Activated T-helper 1 cell treated with anti-CD3 and anti-CD28 coated beads, Interleukin-12 subunit alpha, Interleukin-12 subunit beta, Interleukin-2, Interleukin-4 antibody, amounts not matched to agents 30 ng/mL and 10 ng/mL and 1 ng/mL, durations not matched to agents 14 hours and 24 hours and 36 hours (primary cell): Measurements from ENCODE around the gene ARPP21. TPM values are rescaled to one million over a fixed set of nuclear protein-coding genes. Genes with fewer than 3 reads are reported as not detected.

Experiments
- DNase-seq: peaks from one replicate; pipeline ENCODE4 v3.0.0; 2021; ENCODE audit warnings: low spot score
- H3K27ac Mint-ChIP-seq: one replicate; pipeline ENCODE4 v1.8.0; 2021; ENCODE audit warnings: mild to moderate bottlenecking, mixed read lengths
- H3K27me3 Mint-ChIP-seq: one replicate; pipeline ENCODE4 v1.8.0; 2022; ENCODE audit warnings: mild to moderate bottlenecking, moderate library complexity, mixed read lengths; ENCODE audit not compliant: insufficient read depth
- H3K36me3 Mint-ChIP-seq: one replicate; pipeline ENCODE4 v1.8.0; 2021; ENCODE audit warnings: low read depth, mixed read lengths
- H3K4me1 Mint-ChIP-seq: one replicate; pipeline ENCODE4 v1.8.0; 2021; ENCODE audit warnings: low read depth, mixed read lengths
- H3K4me3 Mint-ChIP-seq: one replicate; pipeline ENCODE4 v1.8.0; 2021; ENCODE audit warnings: mild to moderate bottlenecking, moderate library complexity, mixed read lengths
- H3K9me3 Mint-ChIP-seq: one replicate; pipeline ENCODE4 v1.8.0; 2021; ENCODE audit warnings: mixed read lengths
- intact Hi-C: fragments of 100-400 bp; cut with micrococcal nuclease; formaldehyde crosslinking; loops from one replicate; pipeline ENCODE4 v1.15.1; 2024
- total RNA-seq: library from RNA; stranded (reverse); gene quantifications from 2 replicates; pipeline ENCODE4 v1.2.3, GENCODE V29; 2022

Gene ARPP21
- total RNA-seq, 1 donor from 2014 or later: not detected

DNA sequence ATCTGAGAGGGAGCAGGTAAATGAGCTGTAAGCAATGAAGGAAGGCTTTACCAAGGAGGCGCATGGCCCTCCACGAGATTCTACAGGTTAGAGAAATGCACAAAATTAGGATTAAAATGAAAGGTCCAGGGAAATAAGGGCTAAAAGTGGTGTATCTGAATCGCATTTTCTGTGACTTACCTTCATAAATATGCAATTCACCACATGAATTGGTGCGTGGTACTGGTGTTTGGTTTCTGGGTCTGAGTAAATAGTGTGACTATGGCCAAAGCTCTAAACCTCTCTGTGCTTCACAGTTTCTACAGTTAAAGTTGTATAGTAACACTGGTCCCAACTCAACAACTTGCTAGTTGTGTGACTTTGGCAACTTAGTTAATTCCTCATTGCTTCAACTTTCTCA is 8.1 kb downstream of the ARPP21 start:
- no peaks in the 10 kb centered on the region for H3K9me3 Mint-ChIP-seq
- H3K36me3 Mint-ChIP-seq: no peaks in the 10 kb centered on the region
- no peaks in the 10 kb centered on the region for H3K4me1 Mint-ChIP-seq
- intact Hi-C loops: no loop called here
- no peak overlapping the region for H3K27ac Mint-ChIP-seq
- H3K27me3 Mint-ChIP-seq: peaks cover 2% of the 10 kb centered on the region
- DNase-seq: no peak
- H3K4me3 Mint-ChIP-seq: no peak overlapping the region

DNA sequence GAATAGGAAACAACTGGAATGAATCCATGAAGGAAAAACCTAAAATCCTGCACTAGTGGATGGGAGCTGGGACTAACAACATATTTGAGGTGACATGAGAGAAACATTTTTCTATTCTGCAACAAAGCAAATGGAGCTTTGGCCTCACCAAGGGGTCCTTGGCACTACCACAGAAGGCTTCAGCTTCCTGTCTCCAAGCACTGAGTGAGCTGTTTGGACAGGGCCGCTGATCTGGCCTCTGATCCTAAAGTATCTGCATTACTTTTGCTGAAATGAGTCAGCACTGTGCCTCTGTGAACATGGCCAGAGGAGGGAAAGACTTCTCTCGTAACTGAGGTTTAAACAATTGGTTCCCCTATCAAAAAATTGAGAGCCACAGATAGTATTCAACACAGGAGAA is 9.0 kb downstream of the ARPP21 start:
- no peaks in the 10 kb centered on the region for H3K4me1 Mint-ChIP-seq
- H3K36me3 Mint-ChIP-seq: no peaks in the 10 kb centered on the region
- peaks cover 2% of the 10 kb centered on the region for H3K27me3 Mint-ChIP-seq
- H3K27ac Mint-ChIP-seq: no peak overlapping the region
- H3K4me3 Mint-ChIP-seq: no peak overlapping the region
- intact Hi-C loops: no loop called here
- DNase-seq: no peak
- H3K9me3 Mint-ChIP-seq: no peaks in the 10 kb centered on the region

DNA sequence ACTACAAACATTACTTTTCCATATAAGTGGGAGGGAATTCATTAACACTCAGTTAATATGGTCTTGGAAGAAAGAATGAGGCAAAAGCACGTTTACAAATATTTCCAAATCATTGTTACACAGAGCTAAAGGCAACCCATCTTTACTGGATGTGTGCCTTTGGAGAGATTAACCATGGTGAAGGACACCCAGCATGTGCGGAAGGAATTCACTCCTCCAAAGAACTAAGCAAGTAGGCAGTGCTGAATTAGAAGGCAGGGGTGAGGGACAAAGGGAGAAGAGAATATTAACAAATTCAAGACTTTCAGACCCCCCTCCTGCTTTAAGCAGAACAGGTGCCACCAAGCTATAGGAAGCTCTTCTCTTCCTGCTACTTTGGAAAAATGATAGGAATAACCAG is 10.1 kb downstream of the ARPP21 start:
- no peaks in the 10 kb centered on the region for H3K36me3 Mint-ChIP-seq

DNA sequence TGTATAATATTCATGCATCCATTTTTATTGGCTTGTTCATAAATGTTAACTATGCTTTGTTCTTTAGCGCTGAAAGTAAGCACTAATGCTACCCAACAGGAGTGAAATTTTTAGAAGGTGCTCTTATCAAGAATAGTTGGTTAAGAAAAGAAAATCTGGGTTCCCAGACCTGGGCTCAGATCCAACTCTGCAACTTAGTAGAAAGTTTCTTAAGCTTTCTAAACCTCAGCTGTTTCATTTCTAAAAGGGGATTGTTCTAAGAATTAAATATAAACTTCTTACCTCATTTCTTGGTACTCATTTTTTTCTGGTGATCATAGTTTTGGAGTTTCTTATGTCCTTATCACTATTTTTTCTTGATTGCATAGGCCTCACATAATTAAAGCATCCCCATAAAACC is 12.1 kb downstream of the ARPP21 start:
- Mint-ChIP-seq H3K36me3 (no peaks in the 10 kb centered on the region), H3K4me1 (no peaks in the 10 kb centered on the region), H3K27me3 (peaks cover 2% of the 10 kb centered on the region), H3K9me3 (no peaks in the 10 kb centered on the region), H3K27ac (no peak overlapping the region), H3K4me3 (no peak overlapping the region)
- intact Hi-C loops: no loop called here
- no peak for DNase-seq

More for the DNA sequence above, 10.1 kb downstream of the ARPP21 start:
- Mint-ChIP-seq H3K4me1 (no peaks in the 10 kb centered on the region), H3K9me3 (no peaks in the 10 kb centered on the region), H3K27ac (no peak overlapping the region), H3K27me3 (peaks cover 2% of the 10 kb centered on the region), H3K4me3 (no peak overlapping the region)
- intact Hi-C loops: no loop called here
- no peak for DNase-seq

DNA sequence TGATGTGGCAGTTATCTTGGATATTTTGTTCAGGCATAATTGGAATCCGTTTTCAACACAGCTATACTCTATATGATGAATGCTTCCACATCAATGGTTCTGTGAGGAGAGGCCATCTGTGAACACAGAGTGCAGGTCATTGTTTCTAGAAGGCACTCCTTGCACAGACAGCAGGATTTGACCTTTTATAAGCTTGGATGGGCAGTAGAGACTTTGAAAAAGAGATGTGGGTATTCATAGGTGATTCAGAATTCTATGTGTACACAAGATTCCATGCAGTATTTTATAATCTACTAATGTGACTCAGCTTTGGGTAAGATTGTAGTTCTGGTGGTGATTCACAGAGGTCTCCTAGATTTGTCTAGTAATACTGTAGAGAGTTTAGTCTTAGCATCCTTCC is 12.5 kb downstream of the ARPP21 start:
- Mint-ChIP-seq H3K27me3 (peaks cover 2% of the 10 kb centered on the region), H3K36me3 (no peaks in the 10 kb centered on the region), H3K4me1 (no peaks in the 10 kb centered on the region), H3K27ac (no peak overlapping the region), H3K9me3 (no peaks in the 10 kb centered on the region), H3K4me3 (no peak overlapping the region)
- intact Hi-C loops: no loop called here
- DNase-seq: no peak

DNA sequence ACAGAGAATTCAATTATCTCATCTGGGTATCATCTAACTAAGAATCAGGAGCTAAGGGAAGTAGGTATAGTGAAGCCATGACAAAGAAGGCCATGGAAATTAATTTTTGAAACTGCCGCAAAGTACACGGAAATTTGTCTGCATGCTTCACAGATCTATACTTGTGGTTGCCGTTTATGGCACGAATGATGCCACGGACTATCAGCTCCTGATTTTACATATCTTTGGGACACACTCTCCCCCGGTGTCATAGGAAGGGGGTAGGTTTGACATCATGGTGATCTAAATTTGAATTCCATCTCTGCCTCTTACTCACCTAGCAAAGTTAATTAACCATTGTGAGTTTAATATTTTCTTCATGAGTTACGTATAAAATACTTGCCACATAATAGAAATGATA is 14.0 kb downstream of the ARPP21 start:
- Mint-ChIP-seq H3K4me1 (no peaks in the 10 kb centered on the region), H3K27ac (no peak overlapping the region), H3K4me3 (no peak overlapping the region), H3K36me3 (no peaks in the 10 kb centered on the region), H3K27me3 (peaks cover 2% of the 10 kb centered on the region), H3K9me3 (no peaks in the 10 kb centered on the region)
- intact Hi-C loops: no loop called here
- no peak for DNase-seq

DNA sequence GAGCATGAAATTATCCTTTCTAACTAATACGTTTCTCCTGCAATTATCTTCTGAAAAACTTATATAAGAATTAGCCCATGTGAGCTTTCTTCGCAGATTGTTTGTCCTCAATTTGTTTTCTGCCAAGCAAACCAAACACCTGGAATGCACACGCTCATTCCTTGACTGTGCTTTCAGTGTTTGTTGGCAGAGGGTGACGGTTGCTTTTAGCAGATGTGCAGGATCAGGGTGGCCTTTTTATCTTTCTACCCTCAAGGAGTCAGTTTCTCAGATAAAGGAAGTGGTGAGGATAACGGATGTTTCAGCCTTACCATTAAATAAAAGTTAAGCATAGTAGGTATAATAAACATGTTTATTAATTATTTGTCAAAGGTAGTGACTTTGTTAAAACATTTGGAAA is 15.2 kb downstream of the ARPP21 start:
- Mint-ChIP-seq H3K36me3 (no peaks in the 10 kb centered on the region), H3K9me3 (no peaks in the 10 kb centered on the region), H3K4me3 (no peak overlapping the region), H3K27me3 (peaks cover 4% of the 10 kb centered on the region), H3K27ac (no peak overlapping the region), H3K4me1 (no peaks in the 10 kb centered on the region)
- DNase-seq: no peak
- intact Hi-C loops: no loop called here

DNA sequence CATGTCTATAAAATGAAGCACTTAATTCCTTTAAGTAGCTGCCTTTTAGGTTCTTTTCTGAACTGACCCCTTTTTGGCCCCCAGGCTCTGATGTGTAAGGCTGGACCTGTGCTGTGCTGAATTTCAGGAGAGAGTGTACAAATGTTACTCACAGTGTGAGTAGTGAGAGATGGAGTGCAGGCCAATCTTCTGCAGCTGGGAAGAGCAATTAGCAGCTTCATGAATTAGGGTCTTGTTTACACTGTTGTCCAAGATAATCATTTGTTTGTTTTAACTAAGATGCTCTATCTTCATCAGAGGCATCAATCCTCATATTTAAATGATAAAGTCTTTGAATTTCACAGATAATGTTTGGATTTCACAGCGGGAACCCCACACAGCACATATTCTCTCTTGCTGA is 19.4 kb downstream of the ARPP21 start:
- H3K27me3 Mint-ChIP-seq: peaks cover 4% of the 10 kb centered on the region
- H3K4me1 Mint-ChIP-seq: no peaks in the 10 kb centered on the region
- no peaks in the 10 kb centered on the region for H3K9me3 Mint-ChIP-seq
- no peak for DNase-seq
- no peaks in the 10 kb centered on the region for H3K36me3 Mint-ChIP-seq
- H3K4me3 Mint-ChIP-seq: no peak overlapping the region
- no peak overlapping the region for H3K27ac Mint-ChIP-seq
- intact Hi-C loops: no loop called here

DNA sequence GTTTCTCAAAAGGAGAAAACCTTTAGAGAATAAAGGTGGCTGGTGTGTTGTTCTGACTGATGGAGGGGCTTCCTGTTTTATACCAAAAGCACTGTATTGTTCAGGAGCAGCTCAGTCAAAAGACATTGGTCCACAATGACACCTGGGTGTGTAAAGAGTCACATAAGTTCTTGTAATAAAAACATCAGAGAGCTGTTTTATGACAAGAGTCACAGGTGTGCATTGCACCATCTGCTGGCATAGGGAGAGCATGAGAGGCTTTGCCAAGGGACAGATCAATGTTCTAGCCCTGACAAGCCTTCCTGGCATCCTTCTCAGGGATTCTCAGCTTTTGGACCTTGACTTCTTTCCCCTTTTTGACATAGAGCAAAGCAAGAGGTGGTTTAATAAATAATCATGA is 20.4 kb downstream of the ARPP21 start:
- H3K27me3 Mint-ChIP-seq: peaks cover 4% of the 10 kb centered on the region
- no peaks in the 10 kb centered on the region for H3K9me3 Mint-ChIP-seq
- H3K4me3 Mint-ChIP-seq: no peak overlapping the region
- H3K27ac Mint-ChIP-seq: no peak overlapping the region
- intact Hi-C loops: no loop called here
- no peak for DNase-seq
- H3K36me3 Mint-ChIP-seq: no peaks in the 10 kb centered on the region
- H3K4me1 Mint-ChIP-seq: no peaks in the 10 kb centered on the region

DNA sequence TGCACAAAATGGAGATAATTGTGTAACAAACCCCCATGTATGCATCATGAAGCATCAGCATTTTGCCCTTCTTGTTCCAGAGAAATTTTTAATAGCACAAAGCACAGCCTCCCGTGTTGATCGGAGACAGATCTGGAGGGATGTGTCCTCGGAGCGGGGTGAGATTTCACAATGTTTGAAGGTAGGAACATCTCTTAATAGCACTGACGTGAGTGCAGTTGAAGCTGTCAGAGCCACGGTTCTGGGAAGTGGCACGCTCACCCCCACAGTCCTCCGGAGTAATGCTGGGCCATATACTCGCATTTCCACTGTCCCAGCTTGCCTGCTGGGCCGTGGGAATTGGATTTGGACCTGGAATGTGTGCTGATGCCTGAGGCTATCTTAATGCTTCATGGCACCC is 24.1 kb downstream of the ARPP21 start:
- no peak for DNase-seq
- Mint-ChIP-seq H3K27me3 (peaks cover 6% of the 10 kb centered on the region), H3K4me3 (no peak overlapping the region), H3K9me3 (no peaks in the 10 kb centered on the region), H3K4me1 (no peaks in the 10 kb centered on the region), H3K36me3 (no peaks in the 10 kb centered on the region), H3K27ac (no peak overlapping the region)
- intact Hi-C loops: no loop called here

DNA sequence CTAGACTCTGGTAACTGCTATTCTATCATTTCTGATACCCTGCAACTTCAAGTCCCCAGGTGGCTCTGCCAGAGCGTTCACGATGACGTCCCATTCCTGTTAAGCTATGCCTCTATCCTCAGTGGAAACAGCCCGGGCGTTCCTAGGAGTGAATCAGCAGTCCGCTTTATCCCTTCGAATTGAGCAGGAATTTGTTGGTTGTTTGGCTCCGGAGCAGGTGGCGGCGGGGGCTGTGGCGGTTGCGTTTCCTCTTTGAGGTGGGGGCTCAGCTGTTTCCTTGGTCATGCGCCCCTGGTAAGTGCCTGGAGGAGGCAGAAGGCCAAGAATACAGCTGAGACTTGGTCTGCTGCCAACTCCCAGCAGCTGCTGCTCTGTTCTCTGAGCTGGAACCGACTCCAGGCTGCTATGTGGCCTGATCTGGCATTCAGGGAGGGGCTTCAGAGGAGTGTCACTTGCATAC is 25.2 kb downstream of the ARPP21 start:
- no peak overlapping the region for H3K27ac Mint-ChIP-seq
- intact Hi-C loops: no loop called here
- H3K9me3 Mint-ChIP-seq: no peaks in the 10 kb centered on the region
- no peaks in the 10 kb centered on the region for H3K36me3 Mint-ChIP-seq
- H3K27me3 Mint-ChIP-seq: peaks cover 4% of the 10 kb centered on the region
- H3K4me3 Mint-ChIP-seq: no peak overlapping the region
- no peak for DNase-seq
- no peaks in the 10 kb centered on the region for H3K4me1 Mint-ChIP-seq

DNA sequence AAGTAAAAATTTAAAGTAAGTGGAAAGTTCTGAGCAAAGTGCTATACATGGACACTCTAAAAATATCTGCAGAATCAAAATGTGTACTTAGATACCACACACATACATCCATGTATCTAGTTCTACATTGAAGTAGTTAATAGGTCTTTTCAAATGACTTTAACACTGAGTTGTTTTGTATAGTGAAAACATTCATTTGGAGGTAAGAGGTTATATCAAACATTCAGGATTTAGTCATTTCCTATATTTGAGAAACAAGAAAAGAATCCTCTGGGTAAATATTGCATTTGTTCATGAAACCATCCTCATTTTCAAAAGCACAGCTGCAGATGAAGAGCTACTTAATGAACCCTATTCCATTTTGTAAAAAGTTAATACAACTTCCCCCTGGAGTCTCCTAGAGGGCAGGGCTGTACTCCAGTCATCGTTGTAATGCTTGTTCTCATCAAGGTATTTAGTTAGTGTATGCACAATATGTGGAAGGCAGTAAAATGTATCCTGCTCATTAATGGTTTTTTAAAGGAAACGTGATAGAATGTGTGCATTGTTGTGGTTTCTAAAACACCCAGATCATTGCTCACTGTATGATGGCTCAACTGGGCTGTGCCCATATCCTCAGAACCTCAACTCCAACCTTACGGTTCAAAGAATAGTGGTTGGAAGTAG is 26.2 kb downstream of the ARPP21 start:
- H3K4me3 Mint-ChIP-seq: no peak overlapping the region
- peaks cover 2% of the 10 kb centered on the region for H3K27me3 Mint-ChIP-seq
- DNase-seq: no peak
- no peak overlapping the region for H3K27ac Mint-ChIP-seq
- no peaks in the 10 kb centered on the region for H3K4me1 Mint-ChIP-seq
- no peaks in the 10 kb centered on the region for H3K36me3 Mint-ChIP-seq
- no peaks in the 10 kb centered on the region for H3K9me3 Mint-ChIP-seq
- intact Hi-C loops: no loop called here

DNA sequence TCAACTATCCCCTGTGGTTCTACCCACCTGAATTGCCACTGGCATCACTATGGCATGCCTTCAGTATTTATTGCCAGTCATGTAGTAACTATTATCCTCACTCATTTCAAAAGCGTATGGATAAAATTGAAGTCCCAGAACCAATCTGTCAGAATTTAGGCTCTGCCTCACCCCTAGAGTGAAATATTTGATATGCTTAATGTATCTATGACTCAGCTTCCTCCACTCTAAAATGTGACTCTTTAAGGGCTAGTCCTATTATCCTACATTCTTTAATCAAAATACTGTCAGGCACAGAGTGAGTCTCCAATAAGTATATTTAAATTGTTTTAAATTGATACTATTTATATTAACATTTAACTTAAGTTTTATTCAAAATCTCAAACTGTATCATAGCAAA is 27.6 kb downstream of the ARPP21 start:
- H3K4me1 Mint-ChIP-seq: no peaks in the 10 kb centered on the region
- H3K27ac Mint-ChIP-seq: no peak overlapping the region
- no peak overlapping the region for H3K4me3 Mint-ChIP-seq
- no peaks in the 10 kb centered on the region for H3K9me3 Mint-ChIP-seq
- peaks cover 2% of the 10 kb centered on the region for H3K27me3 Mint-ChIP-seq
- intact Hi-C loops: no loop called here
- H3K36me3 Mint-ChIP-seq: no peaks in the 10 kb centered on the region
- no peak for DNase-seq

DNA sequence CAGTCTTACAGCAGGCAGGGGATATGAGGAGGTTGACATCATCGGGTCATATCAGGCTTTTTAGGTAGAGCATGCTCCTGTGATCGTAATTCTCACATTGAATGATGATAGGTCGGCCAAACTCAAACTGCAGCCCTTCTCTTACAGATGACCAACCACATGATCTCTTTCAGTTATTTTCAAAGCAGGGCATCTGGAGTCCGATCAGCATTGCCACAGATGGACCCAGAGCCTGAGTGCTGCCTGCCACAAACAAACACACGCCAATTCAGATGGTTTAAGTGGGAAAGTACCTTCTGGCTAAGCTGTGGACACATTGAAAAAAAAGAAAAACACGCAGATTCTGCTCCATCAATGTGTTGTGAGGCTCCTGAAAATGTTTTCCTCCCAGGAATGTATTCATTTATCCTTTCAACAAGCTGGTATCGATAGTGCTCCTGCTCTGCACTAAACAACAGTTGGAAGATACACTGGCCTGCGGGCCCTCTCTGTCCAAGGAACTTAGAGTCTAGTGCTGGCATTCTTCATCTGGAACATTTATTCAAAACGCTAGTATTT is 31.2 kb downstream of the ARPP21 start:
- DNase-seq: no peak
- H3K9me3 Mint-ChIP-seq: no peaks in the 10 kb centered on the region
- H3K4me1 Mint-ChIP-seq: no peaks in the 10 kb centered on the region
- H3K27me3 Mint-ChIP-seq: peaks cover 2% of the 10 kb centered on the region
- no peak overlapping the region for H3K27ac Mint-ChIP-seq
- intact Hi-C loops: no loop called here
- no peak overlapping the region for H3K4me3 Mint-ChIP-seq
- H3K36me3 Mint-ChIP-seq: no peaks in the 10 kb centered on the region
